SK-N-SH (cell line): ENCODE data around the gene LHPP. TPM values are rescaled to one million over a fixed set of nuclear protein-coding genes. Genes with fewer than 3 reads are reported as not detected.

Experiments used
- CTCF ChIA-PET: fragments of 300-600, 350-600 bp; formaldehyde crosslinking; extraction: SDS; loops from one replicate; lab custom pipeline; 2021; lab: Yijun Ruan, JAX
- POLR2A ChIA-PET: fragments of 350-600 bp; sonication (Branson Sonifier 250); formaldehyde crosslinking; extraction: SDS; loops from one replicate; lab custom pipeline; 2020; ENCODE audit warnings: antibody characterized with exemption, inconsistent platforms; lab: Yijun Ruan, JAX
- DNase-seq: peaks from one replicate; pipeline ENCODE4 v3.0.0; 2012
- H2AFZ ChIP-seq: fragments of 200-600 bp; sonication (generic); 2 replicates; pipeline ENCODE4 v1.8.1; 2016; ENCODE audit warnings: antibody characterized with exemption, mild to moderate bottlenecking, low read depth
- H3F3A ChIP-seq: fragments of 200-600 bp; sonication (generic); replicated peaks from 2 replicates; pipeline ENCODE3; 2016; ENCODE audit warnings: antibody characterized with exemption, mild to moderate bottlenecking; ENCODE audit not compliant: insufficient read depth
- H3K27ac ChIP-seq, 2 experiments: fragments of 200-500 bp in 1 of 2; fragments of 200-600 bp in 1 of 2; sonication (Bioruptor generic) in 1 of 2; sonication (generic), shearing (Covaris generic) in 1 of 2; 2 replicates each; pipeline versions ENCODE4 v1.5.1 to v1.6.1; 2014 to 2016; ENCODE audit warnings: low read depth in 2 of 2, inconsistent platforms in 1 of 2, low read length in 1 of 2, mild to moderate bottlenecking in 1 of 2, mixed read lengths in 1 of 2
- H3K27me3 ChIP-seq: fragments of 200-600 bp; sonication (generic), shearing (Covaris generic); 2 replicates; pipeline ENCODE4 v1.6.1; 2016; ENCODE audit warnings: mixed run types; ENCODE audit not compliant: insufficient read depth
- H3K36me3 ChIP-seq, 2 experiments: fragments of 200-500 bp in 1 of 2; fragments of 200-600 bp in 1 of 2; sonication (Bioruptor generic) in 1 of 2; sonication (generic) in 1 of 2; replicated peaks in 1 of 2; 2 replicates each; pipeline versions ENCODE3 to v1.5.1; 2014 to 2016; ENCODE audit warnings: low read length in 1 of 2, mild to moderate bottlenecking in 1 of 2; ENCODE audit not compliant: insufficient read depth in 2 of 2, control insufficient read depth in 1 of 2
- H3K4me1 ChIP-seq, 2 experiments: fragments of 200-500 bp in 1 of 2; fragments of 200-600 bp in 1 of 2; sonication (Bioruptor generic) in 1 of 2; sonication (generic), shearing (Covaris generic) in 1 of 2; 2 replicates each; pipeline versions ENCODE4 v1.5.1 to v1.6.1; 2014 to 2016; ENCODE audit warnings: low read depth in 1 of 2, low read length in 1 of 2, mixed run types in 1 of 2; ENCODE audit not compliant: insufficient read depth in 2 of 2, control insufficient read depth in 1 of 2
- H3K4me2 ChIP-seq: fragments of 200-600 bp; sonication (generic), shearing (Covaris generic); 2 replicates; pipeline ENCODE4 v1.6.1; 2017; ENCODE audit warnings: mixed run types
- H3K4me3 ChIP-seq, 2 experiments: fragments of 200-500 bp in 1 of 2; fragments of 200-600 bp in 1 of 2; sonication (Bioruptor generic) in 1 of 2; sonication (generic), shearing (Covaris generic) in 1 of 2; 2 replicates each; pipeline versions ENCODE4 v1.5.1 to v1.8.1; 2014 to 2016; ENCODE audit warnings: low read depth in 2 of 2, inconsistent platforms in 1 of 2, low read length in 1 of 2, mild to moderate bottlenecking in 1 of 2, mixed read lengths in 1 of 2, moderate library complexity in 1 of 2
- H3K79me2 ChIP-seq: fragments of 200-600 bp; sonication (generic); 2 replicates; pipeline ENCODE4 v1.8.1; 2017; ENCODE audit warnings: mild to moderate bottlenecking; ENCODE audit not compliant: insufficient read depth
- H3K9ac ChIP-seq: fragments of 200-600 bp; sonication (generic); 2 replicates; pipeline ENCODE4 v1.6.1; 2017; ENCODE audit warnings: mixed run types
- H3K9me2 ChIP-seq: fragments of 200-600 bp; sonication (generic); 2 replicates; pipeline ENCODE4 v1.6.1; 2017; ENCODE audit warnings: mixed run types
- H3K9me3 ChIP-seq: fragments of 200-600 bp; sonication (generic); 2 replicates; pipeline ENCODE4 v1.6.1; 2017; ENCODE audit warnings: mixed run types, mild to moderate bottlenecking, moderate library complexity
- H4K20me1 ChIP-seq: fragments of 200-600 bp; sonication (generic); 2 replicates; pipeline ENCODE4 v1.6.1; 2017; ENCODE audit warnings: mild to moderate bottlenecking, mixed run types; ENCODE audit not compliant: insufficient read depth
- CHD2 ChIP-seq: fragments of 150-350 bp; IDR thresholded peaks from 2 replicates; pipeline ENCODE4 v1.6.1; 2018; ENCODE audit warnings: low read length; ENCODE audit not compliant: partially characterized antibody
- ELF1 ChIP-seq: IDR thresholded peaks from 2 replicates; pipeline ENCODE4 v1.4.0; 2012
- EP300 ChIP-seq, 2 experiments: IDR thresholded peaks; 2 replicates each; pipeline versions ENCODE4 v1.4.0 to v1.6.1; 2012; ENCODE audit warnings: borderline replicate concordance in 1 of 2, low read depth in 1 of 2, low read length in 1 of 2
- FOSL2 ChIP-seq: IDR thresholded peaks from 2 replicates; pipeline ENCODE4 v1.4.0; 2012; ENCODE audit warnings: low read depth, mild to moderate bottlenecking, moderate library complexity, borderline replicate concordance
- FOXJ3 ChIP-seq: sonication (generic); formaldehyde crosslinking; IDR thresholded peaks from 2 replicates; pipeline ENCODE4 v1.5.1; 2020; ENCODE audit warnings: mild to moderate bottlenecking, missing genetic modification reagents
- GABPA ChIP-seq: IDR thresholded peaks from 2 replicates; pipeline ENCODE4 v1.4.0; 2012; ENCODE audit warnings: low read depth, mild to moderate bottlenecking
- JUND ChIP-seq: IDR thresholded peaks from 2 replicates; pipeline ENCODE4 v1.4.0; 2012
- MXI1 ChIP-seq: IDR thresholded peaks from 2 replicates; pipeline ENCODE4 v1.6.1; 2012; ENCODE audit warnings: mild to moderate bottlenecking, low read depth, low read length, improper control_type of control experiment
- NFIC ChIP-seq: IDR thresholded peaks from 2 replicates; pipeline ENCODE4 v1.4.0; 2012; ENCODE audit warnings: borderline replicate concordance
- POLR2AphosphoS5 ChIP-seq: IDR thresholded peaks from 2 replicates; pipeline ENCODE4 v1.6.1; 2012; ENCODE audit warnings: low read depth, low read length
- RAD21 ChIP-seq: IDR thresholded peaks from 2 replicates; pipeline ENCODE4 v1.6.1; 2012; ENCODE audit warnings: mild to moderate bottlenecking, low read length
- RCOR1 ChIP-seq: fragments of 150-350 bp; IDR thresholded peaks from 2 replicates; pipeline ENCODE4 v1.6.1; 2017; ENCODE audit warnings: antibody characterized with exemption, low read length
- RXRA ChIP-seq: IDR thresholded peaks from 2 replicates; pipeline ENCODE4 v1.4.0; 2012; ENCODE audit warnings: low read depth, mild to moderate bottlenecking, borderline replicate concordance
- SIN3A ChIP-seq: IDR thresholded peaks from 2 replicates; pipeline ENCODE4 v1.6.1; 2012; ENCODE audit warnings: low read depth, mild to moderate bottlenecking, low read length, moderate library complexity, borderline replicate concordance
- TCF12 ChIP-seq: IDR thresholded peaks from 2 replicates; pipeline ENCODE4 v1.4.0; 2012
- TEAD4 ChIP-seq: IDR thresholded peaks from 2 replicates; pipeline ENCODE4 v1.4.0; 2012; ENCODE audit warnings: mild to moderate bottlenecking, borderline replicate concordance; ENCODE audit not compliant: insufficient read depth
- YY1 ChIP-seq: IDR thresholded peaks from 2 replicates; pipeline ENCODE4 v1.4.0; 2012; ENCODE audit warnings: low read depth, mild to moderate bottlenecking
- WGBS: methylation state at CpG from one replicate; pipeline ENCODE4 v1.1.6; 2017; ENCODE audit warnings: low lambda C conversion rate; 5-methylcytosine and 5-hydroxymethylcytosine counted together
- polyA plus RNA-seq, 3 experiments: library from polyadenylated mRNA; depleted of rRNA; stranded (reverse); fragments of >200 nt; gene quantifications; 2 replicates each; pipeline ENCODE4 v1.2.3, GENCODE V29; 2012
- TF ChIP-seq, protein P1 (sequence below): fragments of 150-350 bp; IDR thresholded peaks from 2 replicates; pipeline ENCODE4 v1.6.1; 2016; ENCODE audit warnings: mild to moderate bottlenecking, low read depth, low read length
- TF ChIP-seq, protein P2 (sequence below): IDR thresholded peaks from 2 replicates; pipeline ENCODE4 v1.4.0; 2012; ENCODE audit warnings: low read depth
- TF ChIP-seq, protein P3 (sequence below): IDR thresholded peaks from 2 replicates; pipeline ENCODE4 v1.4.0; 2012; ENCODE audit warnings: low read depth, borderline replicate concordance

The LHPP gene
- polyA plus RNA-seq, 1 of the 3 experiments (the other 2 are of a cell fraction), result 29.8 TPM

DNA sequence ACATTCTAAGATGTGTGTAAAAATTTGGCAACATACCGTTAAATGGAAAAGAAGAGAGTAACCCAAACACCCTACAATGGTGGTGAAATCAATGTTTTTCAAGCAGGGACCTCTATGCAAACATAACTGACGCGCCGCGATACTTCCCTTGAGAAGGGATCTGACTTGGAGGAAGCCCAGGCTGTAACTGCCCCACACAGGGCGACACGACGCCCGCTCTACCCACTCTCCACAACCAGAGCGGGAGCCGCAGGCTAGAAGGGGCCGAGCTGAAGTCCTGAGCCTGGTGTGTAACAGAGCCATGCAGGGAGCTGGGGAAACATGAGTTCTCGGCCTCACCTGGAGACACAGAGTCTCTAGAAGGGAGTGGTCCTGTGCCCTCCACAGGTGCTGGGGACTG, 162.4 kb downstream of the LHPP start:
- no peaks in the 10 kb centered on the region for H3K9me3 ChIP-seq
- H3K27me3 ChIP-seq, result no peaks in the 10 kb centered on the region
- DNase-seq, result no peak
- H3K36me3 ChIP-seq, result peaks cover 0 to 4% of the 10 kb centered on the region in 2 experiments
- no peak overlapping the region for H3K27ac ChIP-seq
- ChIA-PET POLR2A (no interaction called here), CTCF (interaction anchor here (0.8 to 1.1 kb wide), 2 partner anchors 9 to 117 kb away, joined by 3 read pairs; no protein-coding TSS in a partner anchor)
- 99% methylated on average over 13 of the region's 13 CpGs for WGBS
- no peaks in the 10 kb centered on the region for H3K79me2 ChIP-seq
- no peak overlapping the region for H3K9ac ChIP-seq
- TF ChIP-seq TEAD4, result no peak
- TF ChIP-seq RAD21, result no peak
- no peak for TF ChIP-seq MXI1
- TF ChIP-seq NFIC, result no peak
- TF ChIP-seq RXRA, result no peak
- no peak for TF ChIP-seq YY1
- TF ChIP-seq TCF12, result no peak
- TF ChIP-seq, protein P1, sequence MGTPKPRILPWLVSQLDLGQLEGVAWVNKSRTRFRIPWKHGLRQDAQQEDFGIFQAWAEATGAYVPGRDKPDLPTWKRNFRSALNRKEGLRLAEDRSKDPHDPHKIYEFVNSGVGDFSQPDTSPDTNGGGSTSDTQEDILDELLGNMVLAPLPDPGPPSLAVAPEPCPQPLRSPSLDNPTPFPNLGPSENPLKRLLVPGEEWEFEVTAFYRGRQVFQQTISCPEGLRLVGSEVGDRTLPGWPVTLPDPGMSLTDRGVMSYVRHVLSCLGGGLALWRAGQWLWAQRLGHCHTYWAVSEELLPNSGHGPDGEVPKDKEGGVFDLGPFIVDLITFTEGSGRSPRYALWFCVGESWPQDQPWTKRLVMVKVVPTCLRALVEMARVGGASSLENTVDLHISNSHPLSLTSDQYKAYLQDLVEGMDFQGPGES, result no peak
- TF ChIP-seq, protein P2, sequence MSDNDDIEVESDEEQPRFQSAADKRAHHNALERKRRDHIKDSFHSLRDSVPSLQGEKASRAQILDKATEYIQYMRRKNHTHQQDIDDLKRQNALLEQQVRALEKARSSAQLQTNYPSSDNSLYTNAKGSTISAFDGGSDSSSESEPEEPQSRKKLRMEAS, result no peak
- no peak for TF ChIP-seq POLR2AphosphoS5
- TF ChIP-seq GABPA, result no peak
- TF ChIP-seq JUND, result no peak
- no peak for TF ChIP-seq ELF1
- no peak for TF ChIP-seq CHD2
- H4K20me1 ChIP-seq, result no peaks in the 10 kb centered on the region
- no peaks in the 10 kb centered on the region for H3F3A ChIP-seq
- H3K4me1 ChIP-seq, result peaks cover 0 to 25% of the 10 kb centered on the region in 2 experiments; a peak in 1 of 4 replicates
- H3K9me2 ChIP-seq, result no peaks in the 10 kb centered on the region
- no peak overlapping the region for H3K4me2 ChIP-seq
- H2AFZ ChIP-seq, result no peak overlapping the region
- no peak overlapping the region for H3K4me3 ChIP-seq

DNA sequence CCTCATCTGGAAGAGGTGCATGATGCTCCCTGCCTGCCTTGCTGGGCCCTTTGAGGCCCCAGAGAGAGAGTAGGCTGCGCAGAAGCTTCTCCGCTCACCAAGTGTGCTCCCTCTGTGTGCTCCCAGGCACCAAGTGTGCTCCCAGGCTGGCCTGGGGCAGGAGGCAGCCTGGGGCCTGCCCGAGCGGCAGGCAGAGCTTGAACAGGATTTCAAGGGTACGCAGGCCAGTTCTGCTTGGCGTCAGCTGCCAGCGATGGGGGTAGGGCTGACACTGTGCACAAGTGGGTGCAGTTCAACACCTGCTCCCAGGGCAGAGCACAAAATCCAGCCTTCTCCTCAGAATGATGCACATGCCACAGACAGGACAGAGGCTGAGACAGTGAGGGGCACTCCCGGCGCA, 162.8 kb downstream of the LHPP start:
- WGBS, result 92% methylated on average over 5 of the region's 9 CpGs
- no peak overlapping the region for H3K9ac ChIP-seq
- H2AFZ ChIP-seq, result no peak overlapping the region
- H3K4me1 ChIP-seq, result peaks cover 0 to 25% of the 10 kb centered on the region in 2 experiments; a peak in 1 of 4 replicates
- TF ChIP-seq FOXJ3 (CRISPR knock-in tag) (no peak), ELF1 (no peak), POLR2AphosphoS5 (no peak), CHD2 (no peak), TCF12 (no peak), FOSL2 (no peak), EP300 (IDR thresholded peaks at IDR 0.05; ENCODE audit: borderline replicate concordance in 1 of 2, low read depth in 1 of 2, low read length in 1 of 2) (no peak), SIN3A (no peak), RCOR1 (no peak)
- TF ChIP-seq, protein P3, sequence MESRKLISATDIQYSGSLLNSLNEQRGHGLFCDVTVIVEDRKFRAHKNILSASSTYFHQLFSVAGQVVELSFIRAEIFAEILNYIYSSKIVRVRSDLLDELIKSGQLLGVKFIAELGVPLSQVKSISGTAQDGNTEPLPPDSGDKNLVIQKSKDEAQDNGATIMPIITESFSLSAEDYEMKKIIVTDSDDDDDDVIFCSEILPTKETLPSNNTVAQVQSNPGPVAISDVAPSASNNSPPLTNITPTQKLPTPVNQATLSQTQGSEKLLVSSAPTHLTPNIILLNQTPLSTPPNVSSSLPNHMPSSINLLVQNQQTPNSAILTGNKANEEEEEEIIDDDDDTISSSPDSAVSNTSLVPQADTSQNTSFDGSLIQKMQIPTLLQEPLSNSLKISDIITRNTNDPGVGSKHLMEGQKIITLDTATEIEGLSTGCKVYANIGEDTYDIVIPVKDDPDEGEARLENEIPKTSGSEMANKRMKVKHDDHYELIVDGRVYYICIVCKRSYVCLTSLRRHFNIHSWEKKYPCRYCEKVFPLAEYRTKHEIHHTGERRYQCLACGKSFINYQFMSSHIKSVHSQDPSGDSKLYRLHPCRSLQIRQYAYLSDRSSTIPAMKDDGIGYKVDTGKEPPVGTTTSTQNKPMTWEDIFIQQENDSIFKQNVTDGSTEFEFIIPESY, result no peak
- H3K27me3 ChIP-seq, result no peaks in the 10 kb centered on the region
- no peak for DNase-seq
- no peak overlapping the region for H3K4me2 ChIP-seq
- no peaks in the 10 kb centered on the region for H3K9me3 ChIP-seq
- no peaks in the 10 kb centered on the region for H3F3A ChIP-seq
- no peaks in the 10 kb centered on the region for H4K20me1 ChIP-seq
- H3K27ac ChIP-seq, result no peak overlapping the region
- POLR2A ChIA-PET, result no interaction called here
- no peak overlapping the region for H3K4me3 ChIP-seq
- CTCF ChIA-PET, result interaction anchor here (0.8 to 1.1 kb wide), 2 partner anchors 9 to 117 kb away, joined by 3 read pairs; no protein-coding TSS in a partner anchor
- H3K9me2 ChIP-seq, result no peaks in the 10 kb centered on the region
- H3K79me2 ChIP-seq, result no peaks in the 10 kb centered on the region
- peaks cover 0 to 4% of the 10 kb centered on the region in 2 experiments for H3K36me3 ChIP-seq
